GM21717 (cell line): Measurements from ENCODE around the gene NXN.
"Not testable (repeated sequence)": the region's sequence is repeated elsewhere in the genome, so short reads cannot be mapped to it uniquely, and the experiment has no call there.

Experiments
- ATAC-seq: cut with Tn5 transposase; IDR thresholded peaks from one replicate; pipeline ENCODE4 v1.9.1; 2021; ENCODE audit warnings: mild to moderate bottlenecking, moderate library complexity; ENCODE audit not compliant: unreplicated experiment

NXN gene

DNA sequence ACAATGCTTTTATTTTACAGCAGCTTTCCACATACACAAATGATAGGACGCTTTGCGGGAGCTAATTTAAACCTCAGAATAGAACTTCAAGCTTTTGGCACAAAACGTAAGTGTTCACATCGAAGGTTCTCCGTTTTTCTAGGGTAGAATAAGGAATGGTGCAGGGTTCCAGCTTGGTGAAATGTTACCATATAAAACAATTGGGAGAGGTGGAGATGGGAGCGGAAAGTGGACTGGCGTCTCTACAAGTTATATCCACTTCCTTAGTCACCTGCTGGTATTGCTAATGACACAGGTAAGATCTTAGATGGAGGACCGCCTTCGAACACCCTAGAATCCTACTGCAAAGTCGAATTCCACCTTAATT lies 1.7 kb upstream of the NXN start:
- ATAC-seq = no peak

DNA sequence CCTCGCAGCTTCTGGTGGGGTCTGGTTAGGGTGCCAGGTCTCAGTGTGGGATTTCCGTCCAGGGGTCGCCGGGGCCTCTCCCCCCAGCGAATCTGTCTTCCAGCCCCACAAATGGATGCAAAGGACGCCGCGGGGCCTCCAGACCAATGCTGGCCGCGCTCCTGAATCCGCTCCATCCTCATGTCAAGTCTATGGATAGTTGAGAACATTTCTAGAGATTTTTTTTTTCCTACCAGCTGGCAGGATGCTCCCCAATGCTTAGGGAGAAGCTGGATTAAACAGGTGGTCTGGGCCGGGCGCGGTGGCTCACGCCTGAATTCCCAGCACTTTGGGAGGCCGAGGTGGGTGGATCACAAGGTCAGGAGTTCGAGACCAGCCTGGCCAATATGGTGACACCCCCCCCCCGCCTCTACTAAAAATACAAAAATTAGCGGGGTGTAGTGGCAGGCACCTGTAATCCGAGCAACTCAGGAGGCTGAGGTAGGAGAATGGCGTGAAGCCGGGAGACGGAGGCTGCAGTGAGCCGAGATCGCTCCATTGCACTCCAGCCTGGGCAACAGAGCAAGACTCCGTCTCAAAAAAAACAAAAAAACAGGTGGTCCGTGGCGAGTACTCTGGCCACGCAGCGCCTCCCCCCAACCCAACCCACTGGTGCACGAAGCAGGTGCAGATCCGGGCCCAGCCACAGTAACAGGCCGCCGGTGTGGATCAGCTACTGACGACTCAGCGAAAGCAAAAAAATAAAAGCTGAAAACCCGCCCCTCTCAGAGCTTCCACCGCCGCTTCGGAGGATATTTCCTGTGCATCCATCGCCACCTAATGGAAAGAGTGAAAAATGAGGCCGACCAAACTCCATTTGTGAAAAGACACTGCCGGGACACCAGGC lies 1.1 kb upstream of the NXN start:
- ATAC-seq = no peak

DNA sequence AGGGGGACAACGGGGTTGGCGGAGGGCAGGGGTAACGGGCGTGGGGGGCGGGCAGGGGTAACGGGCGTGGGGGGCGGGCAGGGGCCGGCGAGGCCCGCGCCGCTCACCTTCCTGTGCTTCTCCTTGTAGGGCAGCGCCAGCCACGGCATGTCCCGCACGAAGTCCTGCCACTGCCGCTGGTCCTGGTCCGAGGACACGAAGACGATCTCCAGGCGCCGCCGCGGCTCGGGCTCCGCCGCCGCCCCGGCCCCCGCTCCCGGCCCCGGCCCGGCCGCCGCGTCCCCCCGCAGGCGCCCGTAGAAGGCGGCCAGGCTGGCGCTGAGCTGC lies 401 bp downstream of the NXN start:
- ATAC-seq = peak; percentile 7

DNA sequence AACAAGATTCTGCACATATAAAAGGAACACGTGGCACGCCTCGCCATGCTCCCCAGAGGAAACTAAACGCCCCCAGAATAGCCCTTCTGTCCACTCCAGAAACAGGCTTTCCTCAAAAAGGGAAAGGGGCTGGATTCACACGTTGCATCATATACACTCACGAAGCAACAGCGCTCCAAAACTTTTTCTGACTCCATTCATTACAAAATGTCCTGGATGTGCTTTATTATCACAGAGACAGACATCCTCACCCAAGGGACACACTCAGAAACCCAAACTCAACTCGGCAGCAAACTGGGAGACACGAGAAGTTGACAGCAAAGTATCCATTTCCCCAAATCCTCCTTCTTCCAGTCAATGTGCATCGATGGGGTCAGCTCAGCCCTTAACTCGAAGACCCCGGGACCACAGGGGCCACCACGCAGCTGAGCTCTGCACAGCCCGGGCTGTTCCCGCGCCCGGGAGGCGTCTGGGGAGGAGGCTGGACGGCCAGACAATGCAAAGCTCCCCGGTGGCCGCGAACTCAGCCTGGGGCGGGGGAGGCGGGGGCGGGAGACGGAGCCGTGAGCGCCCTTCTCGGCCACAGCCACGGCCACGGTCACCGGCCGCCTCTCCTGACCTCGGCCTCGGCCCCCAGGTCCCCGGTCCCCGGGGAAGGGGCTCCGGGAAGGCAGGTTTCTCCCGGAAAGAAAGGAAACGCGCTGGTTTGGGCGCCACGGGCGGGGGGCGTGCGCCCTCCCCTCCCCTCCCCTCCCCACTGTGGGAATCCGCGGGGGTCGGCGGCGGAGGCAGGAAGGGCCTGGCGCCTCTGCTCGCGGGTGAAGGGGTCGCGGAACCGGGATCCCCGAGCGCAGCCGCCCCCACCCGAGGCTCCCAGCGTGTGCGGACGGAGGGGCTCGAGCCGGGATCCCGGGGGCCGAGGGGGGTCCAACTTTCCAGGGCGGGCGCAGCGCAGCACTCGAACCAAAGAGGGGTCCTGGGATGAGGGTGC lies 1.2 kb downstream of the NXN start:
- no peak for ATAC-seq

DNA sequence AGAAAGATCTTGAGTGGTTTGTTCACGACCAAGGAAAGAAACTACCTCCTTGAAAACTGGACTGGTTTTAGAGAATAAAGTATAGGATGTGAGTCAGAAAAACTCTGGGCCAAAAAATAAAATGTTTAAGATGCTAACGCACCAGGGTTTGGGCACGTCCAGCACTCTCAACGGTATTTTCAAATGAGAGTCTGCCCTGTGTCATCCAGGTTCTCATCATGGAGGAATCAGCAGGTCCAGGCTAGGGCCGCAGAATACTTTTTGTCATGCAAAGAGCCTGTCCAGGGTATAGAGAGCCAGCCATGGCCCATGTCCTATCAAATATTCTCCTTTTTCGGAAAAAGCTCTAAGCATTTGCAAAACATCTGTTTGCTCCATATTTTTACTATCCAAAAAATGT lies 2.4 kb downstream of the NXN start:
- no peak for ATAC-seq

DNA sequence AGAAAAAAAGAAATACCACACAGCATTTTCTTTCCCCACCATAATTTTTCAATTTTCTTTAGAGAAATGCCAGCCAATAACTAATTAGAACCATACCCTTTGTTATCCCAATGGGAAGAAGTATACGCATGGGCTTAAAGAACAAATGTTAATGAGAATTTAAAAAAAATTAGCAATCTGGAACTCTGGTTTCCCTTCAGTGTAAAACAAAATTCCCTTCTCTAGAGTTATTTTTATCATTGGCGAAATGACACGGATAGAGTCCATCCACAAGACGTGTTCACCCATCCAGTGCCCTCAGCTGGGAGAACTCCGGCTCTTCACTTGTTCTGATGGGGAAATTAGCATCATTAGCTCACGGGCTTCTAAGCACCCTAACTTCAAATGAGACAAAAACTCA lies 3.3 kb downstream of the NXN start:
- no peak for ATAC-seq

DNA sequence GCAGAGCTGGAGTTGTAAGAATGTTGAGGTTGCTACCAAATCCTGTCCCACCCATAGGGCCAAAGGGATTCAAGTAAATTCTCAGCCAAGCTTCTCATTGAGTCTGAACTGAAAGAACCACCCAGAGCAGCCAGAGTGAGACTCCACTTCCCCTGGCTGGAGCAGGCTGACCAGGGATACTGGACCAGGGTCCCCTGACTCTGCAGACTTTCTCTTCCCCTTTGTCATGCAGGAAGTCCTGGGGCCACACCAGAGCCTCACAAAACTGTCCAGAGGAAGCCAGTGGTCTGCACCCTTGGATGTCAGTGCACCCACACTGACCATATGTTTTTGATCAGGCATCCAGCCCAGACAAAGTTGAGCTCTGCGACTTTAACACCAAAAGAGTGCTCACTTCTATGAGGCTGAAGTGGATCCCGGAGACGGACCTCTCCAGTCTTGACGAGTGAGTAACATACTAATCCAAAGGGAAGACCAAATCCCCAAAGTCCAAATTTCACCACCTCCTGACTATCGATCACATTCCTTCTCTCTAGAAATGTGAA lies 4.1 kb downstream of the NXN start:
- ATAC-seq = no peak

DNA sequence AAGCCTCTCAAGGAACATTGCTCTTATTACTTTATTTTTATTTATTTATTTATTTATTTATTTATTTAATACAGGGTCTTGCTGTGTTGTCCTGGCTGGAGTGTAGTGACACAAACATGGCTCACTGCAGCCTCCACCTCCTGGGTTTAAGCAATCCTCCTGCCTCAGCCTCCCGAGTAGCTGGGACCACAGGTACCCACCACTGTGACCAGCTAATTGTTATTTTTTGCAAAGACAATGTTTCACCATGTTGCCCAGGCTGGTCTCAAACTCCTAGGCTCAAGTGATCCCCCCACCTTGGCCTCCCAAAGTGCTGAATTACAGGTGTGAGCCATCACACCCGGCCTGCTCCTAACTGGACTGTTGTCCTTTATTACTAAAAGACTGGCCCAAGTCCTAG lies 4.8 kb downstream of the NXN start:
- ATAC-seq = not testable (repeated sequence)

DNA sequence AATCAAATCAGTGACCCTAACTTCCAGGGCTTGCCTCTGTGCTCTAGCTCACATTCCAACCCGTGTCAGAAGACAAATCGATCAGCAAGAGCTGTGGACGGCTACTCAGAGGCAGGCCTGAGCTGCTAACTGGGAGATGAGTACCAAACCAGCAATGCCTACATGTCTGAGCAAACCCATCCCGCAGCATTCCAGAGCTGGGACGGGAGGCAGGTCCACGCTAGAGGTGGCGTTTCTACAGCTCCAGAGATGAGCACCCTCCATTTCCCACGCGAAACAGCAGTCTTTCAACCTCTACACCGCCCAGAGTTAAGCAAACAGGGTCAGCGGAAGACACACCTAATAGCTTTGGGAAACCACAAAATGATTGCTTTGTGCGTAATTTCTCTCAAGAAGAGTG lies 6.5 kb downstream of the NXN start:
- no peak for ATAC-seq

DNA sequence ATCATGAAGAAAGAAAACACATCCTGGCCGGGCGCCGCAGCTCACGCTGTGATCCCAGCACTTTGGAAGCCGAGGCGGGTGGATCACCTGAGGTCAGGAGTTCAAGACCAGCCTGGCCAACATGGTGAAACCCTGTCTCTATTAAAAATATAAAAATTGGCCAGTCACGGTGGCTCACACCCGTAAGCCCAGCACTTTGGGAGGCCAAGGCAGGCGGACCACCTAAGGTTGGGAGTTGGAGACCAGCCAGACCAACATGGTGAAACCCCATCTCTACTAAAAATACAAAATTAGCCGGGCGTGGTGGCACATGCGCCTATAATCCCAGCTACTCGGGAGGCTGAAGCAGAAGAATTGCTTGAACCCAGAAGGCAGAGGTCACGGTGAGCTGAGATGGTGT lies 7.7 kb downstream of the NXN start:
- ATAC-seq = not testable (repeated sequence)

DNA sequence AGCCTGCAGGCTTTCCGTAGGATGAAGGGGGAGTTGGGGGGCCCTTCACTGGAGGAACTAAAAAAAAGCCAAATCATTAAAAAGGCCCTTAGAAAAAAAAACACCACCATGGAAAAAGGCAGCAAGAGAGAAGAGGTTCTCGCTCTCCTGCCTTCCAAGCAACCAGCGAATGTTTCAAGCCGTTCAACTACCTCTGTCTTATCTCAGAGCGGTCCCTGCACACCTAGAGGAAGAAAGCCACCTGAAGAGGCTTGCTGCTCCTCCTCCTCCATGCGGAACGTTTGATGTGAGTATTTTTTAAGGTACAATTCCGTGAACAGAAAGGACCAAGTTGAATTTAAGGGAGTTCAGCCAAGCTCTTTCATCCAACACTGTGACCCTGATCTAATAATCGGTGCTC lies 9.2 kb downstream of the NXN start:
- no peak for ATAC-seq

DNA sequence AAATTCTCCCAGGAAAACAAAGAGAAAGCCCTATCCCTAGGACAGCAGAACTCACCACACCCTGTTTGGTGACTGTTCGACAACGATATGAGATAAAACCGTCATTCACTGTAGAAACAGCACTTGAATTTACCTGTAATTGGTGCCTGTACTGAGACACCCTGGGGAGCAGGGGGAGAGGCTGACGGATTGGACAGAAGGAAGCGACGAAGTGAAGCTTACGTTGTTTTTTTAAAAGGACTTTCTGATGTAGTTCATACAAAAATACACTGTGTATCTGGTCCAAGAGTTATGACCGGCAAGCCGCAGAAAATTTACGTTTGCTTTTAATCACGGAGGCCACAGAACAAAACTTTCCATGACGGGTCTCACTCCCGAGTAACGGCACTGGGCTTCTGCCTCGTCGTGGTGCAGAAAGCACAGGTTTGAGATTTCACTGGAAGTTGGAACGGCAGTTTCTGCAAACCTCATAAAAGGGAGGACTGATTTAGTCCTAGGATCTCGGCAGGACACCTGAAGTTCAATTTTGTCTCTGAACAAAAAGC lies 9.7 kb downstream of the NXN start:
- no peak for ATAC-seq

DNA sequence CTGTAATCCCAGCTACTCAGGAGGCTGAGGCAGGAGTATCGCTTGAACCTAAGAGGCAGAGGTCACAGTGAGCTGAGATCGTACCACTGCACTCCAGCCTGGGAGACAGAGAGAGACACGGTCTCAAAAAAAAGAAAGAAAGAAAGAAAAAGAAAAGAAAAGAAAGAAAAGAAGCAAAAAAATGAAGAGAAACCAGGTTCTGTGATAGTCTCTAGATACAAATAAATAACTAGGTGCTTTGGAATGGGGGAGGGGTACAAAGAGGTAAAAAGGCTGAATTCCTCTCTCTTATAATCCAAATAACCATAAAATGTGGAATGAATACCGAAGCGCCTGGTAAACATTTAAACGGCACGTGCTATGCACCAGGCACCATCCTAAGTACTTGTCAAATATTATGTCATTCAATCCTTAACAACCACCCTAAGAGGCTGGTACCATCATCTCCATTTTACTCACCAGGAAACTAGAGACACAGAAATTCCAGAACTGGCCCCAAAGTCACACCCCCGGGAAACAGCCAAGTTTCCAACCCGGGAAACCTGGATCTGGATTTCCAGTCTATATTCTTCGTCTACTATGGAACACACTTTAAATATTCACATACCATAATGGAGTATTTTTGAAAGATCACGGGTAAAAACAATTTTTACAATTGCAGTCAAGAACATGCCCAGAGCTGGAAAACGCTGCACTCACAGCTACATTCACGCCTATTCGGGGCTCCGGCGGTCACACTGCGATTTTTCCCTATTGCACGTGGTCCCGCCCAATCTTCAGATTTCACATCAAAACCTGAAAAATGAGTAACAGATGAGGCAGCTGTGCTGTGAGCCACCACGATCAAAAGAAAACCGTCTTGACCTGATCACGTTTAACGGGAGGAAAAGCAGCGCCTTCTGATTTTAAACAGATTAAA lies 10.5 kb downstream of the NXN start:
- no peak for ATAC-seq

DNA sequence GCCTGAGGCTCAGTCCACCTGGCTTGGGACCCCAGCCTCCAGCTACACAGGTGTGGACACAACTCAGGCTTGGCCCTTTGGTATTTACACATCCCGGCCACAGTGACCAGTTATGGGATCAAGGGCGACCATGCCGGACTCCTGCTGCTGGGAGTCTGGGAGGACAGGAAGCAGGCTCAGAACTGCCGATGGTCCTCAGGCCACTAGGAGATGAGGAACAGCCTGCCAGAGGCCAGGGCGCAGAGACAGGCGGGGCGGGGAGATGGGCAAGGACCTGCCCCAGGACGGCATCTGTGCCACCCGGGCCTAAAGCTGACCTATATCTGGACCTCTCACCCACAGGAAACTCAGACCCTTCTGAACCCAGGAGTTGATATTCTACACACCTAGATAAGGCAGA lies 12.5 kb downstream of the NXN start:
- ATAC-seq = no peak

DNA sequence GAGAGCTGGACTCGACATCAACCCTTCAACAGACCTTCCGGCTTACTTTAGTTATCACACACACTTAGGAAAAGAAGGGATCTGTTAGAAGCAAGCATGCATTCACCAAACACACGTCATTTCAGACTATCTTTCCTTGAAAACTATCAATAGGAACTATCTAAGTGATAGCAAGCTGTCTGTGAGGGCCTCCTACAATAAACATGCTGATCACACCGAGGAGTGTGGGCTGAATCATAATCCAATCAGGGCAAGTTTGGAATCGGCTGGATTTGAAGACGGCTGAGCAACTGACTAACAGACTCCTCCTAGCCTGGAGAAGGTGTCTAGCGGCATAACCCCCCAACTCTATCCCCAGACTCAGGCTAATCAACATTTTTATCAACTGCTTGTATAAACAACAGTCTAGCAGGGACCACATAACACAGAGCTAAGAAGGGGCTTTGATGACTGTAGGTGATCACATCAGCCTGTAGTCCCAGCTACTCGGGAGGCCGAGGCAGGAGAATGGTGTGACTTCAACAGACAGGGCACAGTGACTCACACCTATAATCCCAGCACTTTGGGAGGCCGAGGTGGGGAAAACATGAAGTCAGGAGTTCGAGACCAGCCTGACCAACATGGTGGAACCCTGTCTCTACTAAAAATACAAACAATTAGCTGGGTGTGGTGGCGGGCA lies 14.1 kb downstream of the NXN start:
- ATAC-seq = no peak

DNA sequence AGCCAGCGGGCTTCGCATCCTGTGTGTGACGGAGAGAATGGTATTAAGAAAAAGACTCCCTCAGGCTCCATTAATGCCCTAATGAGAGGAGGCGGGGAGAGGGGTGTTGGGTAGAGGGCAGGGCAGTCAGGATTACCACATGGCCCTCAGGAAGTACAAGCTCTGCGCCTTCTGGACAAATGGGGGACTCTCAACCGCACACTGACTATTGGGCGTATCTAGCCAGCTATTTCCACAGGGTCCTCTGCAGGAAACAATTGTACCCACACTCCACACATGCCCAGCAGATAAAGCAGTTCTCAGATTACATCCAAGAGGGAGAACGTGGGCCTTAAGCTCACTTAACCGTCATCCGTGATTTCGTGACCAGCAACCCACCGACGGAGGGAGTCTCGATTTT lies 14.7 kb downstream of the NXN start:
- no peak for ATAC-seq

DNA sequence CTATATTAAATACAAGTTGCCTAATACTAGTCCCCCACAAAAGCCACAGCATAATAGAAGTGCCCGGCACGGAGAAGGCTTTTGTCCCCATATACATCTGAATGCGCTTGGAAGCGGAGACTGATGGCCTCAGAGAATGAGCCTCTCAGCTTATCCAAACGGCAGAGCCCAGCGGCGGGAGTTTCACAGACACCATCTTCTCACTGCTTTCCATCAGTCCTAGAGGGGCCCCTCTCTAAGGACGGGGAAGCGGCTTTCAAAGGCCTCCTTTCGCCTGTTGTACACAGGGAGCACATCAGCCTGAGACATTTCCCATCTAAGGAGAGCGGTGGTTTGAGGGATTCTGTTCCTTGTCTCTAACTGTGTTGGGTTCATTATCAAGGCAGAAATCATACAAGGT lies 16.9 kb downstream of the NXN start:
- no peak for ATAC-seq

DNA sequence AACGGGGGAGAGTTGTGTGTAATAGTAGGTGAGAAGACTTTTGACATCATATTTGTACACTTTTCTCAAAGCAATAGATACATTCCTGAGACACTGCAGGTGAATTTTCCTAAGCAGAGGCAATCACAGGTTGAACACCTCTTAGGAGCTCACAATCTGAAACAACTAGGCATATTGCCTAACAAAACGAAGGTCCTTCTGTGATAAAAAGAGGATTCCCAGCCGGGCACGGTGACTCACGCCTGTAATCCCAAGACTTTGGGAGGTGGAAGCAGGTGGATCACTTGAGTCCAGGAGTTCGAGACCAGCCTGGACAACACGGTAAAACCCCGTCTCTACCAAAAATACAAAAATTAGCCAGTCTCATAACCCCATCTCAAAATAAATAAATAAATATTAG lies 17.4 kb downstream of the NXN start:
- ATAC-seq = no peak

DNA sequence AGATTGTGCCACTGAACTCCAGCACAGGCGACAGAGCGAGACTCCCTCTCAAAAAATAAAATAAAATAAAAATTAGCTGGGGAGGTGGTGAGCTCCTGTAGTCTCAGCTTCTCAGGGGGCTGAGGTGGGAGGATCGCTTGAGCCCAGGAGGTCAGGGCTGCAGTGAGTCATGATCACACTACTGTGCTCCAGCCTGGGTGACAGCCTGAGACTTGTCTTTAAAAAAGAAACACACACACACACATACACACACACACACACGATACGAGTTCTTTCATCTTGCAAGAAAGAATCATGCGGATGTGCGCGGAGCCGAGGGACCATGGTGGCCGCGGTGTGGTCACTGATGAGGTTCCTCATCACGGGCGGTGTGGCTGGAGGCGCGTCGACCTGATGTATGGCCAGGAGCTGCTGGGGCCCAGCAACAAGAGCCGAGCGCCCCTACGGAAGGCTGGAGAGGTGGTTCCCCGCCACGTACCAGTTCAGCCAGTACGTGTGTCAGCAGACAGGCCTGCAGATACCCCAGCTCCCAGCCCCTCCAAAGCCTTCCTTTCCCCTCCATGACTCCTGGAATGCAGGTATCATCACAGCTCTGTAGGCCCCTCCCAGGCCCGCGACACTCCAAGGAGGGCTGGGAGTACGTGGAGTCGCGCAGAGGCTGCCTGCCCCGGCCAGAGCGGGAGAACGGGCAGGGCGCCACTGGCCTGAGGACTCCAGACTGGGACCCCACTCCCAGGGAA lies 20.7 kb downstream of the NXN start:
- no peak for ATAC-seq
